Measurements from ENCODE around the gene XPNPEP2.
A peak's percentile ranks its signal among the peaks of the same experiment; 100 is the strongest.

Gene XPNPEP2

DNA sequence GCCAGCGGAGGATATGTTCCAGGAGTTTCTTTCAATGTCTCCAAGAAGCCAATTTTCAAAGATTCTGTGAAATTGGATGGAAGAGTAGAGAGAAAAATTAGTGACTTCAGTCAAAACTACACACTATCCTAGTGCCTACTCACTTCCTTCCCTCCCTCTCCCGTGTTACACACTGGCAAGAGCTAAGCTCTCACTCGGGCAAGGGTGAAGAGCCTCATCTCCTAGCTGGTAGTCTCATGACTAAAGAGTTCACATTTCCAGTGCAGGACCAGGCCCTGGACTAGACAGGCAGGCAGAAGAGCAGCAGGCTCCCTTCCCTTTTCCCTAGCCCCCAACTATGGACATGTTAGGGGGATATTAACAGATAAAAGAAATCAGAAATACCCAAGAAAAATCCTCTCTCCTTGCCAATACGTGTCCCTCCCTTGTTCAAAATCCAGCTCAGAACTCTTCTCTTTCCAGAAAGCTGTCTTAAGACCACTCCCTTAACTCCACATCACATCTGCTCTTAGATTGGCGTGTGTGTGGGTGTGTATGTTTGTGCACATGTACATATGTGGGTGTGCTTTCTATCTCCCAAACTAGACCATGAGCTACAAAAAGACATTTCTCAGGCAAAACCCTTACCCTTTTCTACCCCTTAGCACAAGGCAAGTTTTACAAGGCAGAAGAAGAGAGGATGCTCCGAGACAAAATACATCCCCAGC is 75.0 kb downstream of the XPNPEP2 start:
- no peak overlapping the region for H3K4me3 ChIP-seq (ENCODE audit: control insufficient read depth, low read depth, low read length)
- DNase-seq (ENCODE audit: low read depth) = peak; percentile 13
- TF ChIP-seq, protein P1, sequence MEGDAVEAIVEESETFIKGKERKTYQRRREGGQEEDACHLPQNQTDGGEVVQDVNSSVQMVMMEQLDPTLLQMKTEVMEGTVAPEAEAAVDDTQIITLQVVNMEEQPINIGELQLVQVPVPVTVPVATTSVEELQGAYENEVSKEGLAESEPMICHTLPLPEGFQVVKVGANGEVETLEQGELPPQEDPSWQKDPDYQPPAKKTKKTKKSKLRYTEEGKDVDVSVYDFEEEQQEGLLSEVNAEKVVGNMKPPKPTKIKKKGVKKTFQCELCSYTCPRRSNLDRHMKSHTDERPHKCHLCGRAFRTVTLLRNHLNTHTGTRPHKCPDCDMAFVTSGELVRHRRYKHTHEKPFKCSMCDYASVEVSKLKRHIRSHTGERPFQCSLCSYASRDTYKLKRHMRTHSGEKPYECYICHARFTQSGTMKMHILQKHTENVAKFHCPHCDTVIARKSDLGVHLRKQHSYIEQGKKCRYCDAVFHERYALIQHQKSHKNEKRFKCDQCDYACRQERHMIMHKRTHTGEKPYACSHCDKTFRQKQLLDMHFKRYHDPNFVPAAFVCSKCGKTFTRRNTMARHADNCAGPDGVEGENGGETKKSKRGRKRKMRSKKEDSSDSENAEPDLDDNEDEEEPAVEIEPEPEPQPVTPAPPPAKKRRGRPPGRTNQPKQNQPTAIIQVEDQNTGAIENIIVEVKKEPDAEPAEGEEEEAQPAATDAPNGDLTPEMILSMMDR (conservative IDR thresholded peaks at IDR 0.05; ENCODE audit: control insufficient read depth, insufficient read depth, low read depth, low read length) = no peak

DNA sequence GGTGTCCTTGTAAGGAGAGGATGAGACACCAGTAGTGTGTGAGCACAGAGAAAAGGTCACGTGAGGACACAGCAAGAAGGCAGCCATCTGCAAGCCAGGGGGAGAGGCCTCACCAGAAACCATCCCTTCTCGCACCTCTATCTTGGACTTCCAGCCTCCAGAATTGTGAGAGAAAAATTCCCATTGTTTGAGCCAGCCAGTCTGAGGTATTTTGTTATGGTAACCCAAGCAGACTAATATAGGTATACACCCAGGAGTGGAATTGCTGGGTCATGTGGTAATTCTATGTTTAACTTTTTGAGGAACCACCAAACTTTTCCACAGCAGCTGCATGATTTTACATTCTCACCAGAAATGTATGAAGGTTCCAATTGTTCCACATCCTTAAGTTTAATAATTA is 79.3 kb downstream of the XPNPEP2 start:
- TF ChIP-seq, protein P1 (conservative IDR thresholded peaks at IDR 0.05; ENCODE audit: control insufficient read depth, insufficient read depth, low read depth, low read length) = no peak
- peak; percentile 8 for DNase-seq (ENCODE audit: low read depth)
- no peak overlapping the region for H3K4me3 ChIP-seq (ENCODE audit: control insufficient read depth, low read depth, low read length)

All from fibroblast of mammary gland (primary cell).